H1 (cell line): ENCODE results near the gene CDR2. TPM values are rescaled to one million over a fixed set of nuclear protein-coding genes. Genes with fewer than 3 reads are reported as not detected.

Source experiments
- CTCF ChIA-PET: fragments of 300-600 bp; sonication (Branson Sonifier 250); formaldehyde crosslinking; loops from one replicate; lab custom pipeline; 2021; ENCODE audit not compliant: partially characterized antibody; lab: Charles Lee
- POLR2A ChIA-PET: fragments of 300-600 bp; sonication (Branson Sonifier 250); formaldehyde crosslinking; loops from one replicate; lab custom pipeline; 2021; ENCODE audit warnings: inconsistent platforms; ENCODE audit not compliant: partially characterized antibody; lab: Charles Lee
- DNase-seq, 2 experiments: peaks; one replicate each; pipeline versions ENCODE4 v3.0.0 to v3.0.0-alpha.2; 2010 to 2022; ENCODE audit warnings: low spot score in 2 of 2, low read depth in 1 of 2, mixed read lengths in 1 of 2
- FAIRE-seq: peaks from 2 replicates; lab custom pipeline; 2011; peaks lifted over from hg19 to GRCh38; lab: Jason Lieb, UNC
- H2AFZ ChIP-seq: 2 replicates; pipeline ENCODE4 v1.8.1; 2012; ENCODE audit warnings: low read length, inconsistent platforms
- H2AK5ac ChIP-seq: 2 replicates; pipeline ENCODE4 v1.6.1; 2013; ENCODE audit warnings: low read depth, low read length
- H2BK120ac ChIP-seq: replicated peaks from 2 replicates; pipeline ENCODE3; 2013; ENCODE audit warnings: low read depth, low read length, inconsistent platforms
- H2BK12ac ChIP-seq: 2 replicates; pipeline ENCODE4 v1.6.1; 2013; ENCODE audit warnings: low read depth, low read length
- H2BK15ac ChIP-seq: 2 replicates; pipeline ENCODE4 v1.6.1; 2013; ENCODE audit warnings: low read length
- H2BK20ac ChIP-seq: 2 replicates; pipeline ENCODE4 v1.6.1; 2013; ENCODE audit warnings: low read length
- H2BK5ac ChIP-seq: 2 replicates; pipeline ENCODE4 v1.6.1; 2013; ENCODE audit warnings: low read depth, low read length
- H3K14ac ChIP-seq: 2 replicates; pipeline ENCODE4 v1.6.1; 2013; ENCODE audit warnings: inconsistent platforms; ENCODE audit not compliant: insufficient read length
- H3K18ac ChIP-seq: 2 replicates; pipeline ENCODE4 v1.6.1; 2013; ENCODE audit warnings: low read length; ENCODE audit errors: extremely low read depth
- H3K23ac ChIP-seq: 2 replicates; pipeline ENCODE4 v1.6.1; 2013; ENCODE audit warnings: inconsistent platforms; ENCODE audit not compliant: insufficient read length
- H3K23me2 ChIP-seq: 2 replicates; pipeline ENCODE4 v1.6.1; 2013; ENCODE audit warnings: low read depth, low read length
- H3K27ac ChIP-seq: 2 replicates; pipeline ENCODE4 v1.6.1; 2011; ENCODE audit warnings: low read depth, low read length, inconsistent platforms
- H3K27me3 ChIP-seq, 4 experiments: replicated peaks in 1 of 4; 1 replicate in 1 of 4; 2 replicates in 3 of 4; pipeline versions ENCODE4 v1.6.1 to v1.8.1; 2011 to 2013; ENCODE audit warnings: low read length in 3 of 4, mild to moderate bottlenecking in 3 of 4, inconsistent platforms in 2 of 4, mixed read lengths in 2 of 4, moderate library complexity in 1 of 4; ENCODE audit not compliant: control insufficient read depth in 3 of 4, insufficient read depth in 3 of 4; ENCODE audit errors: extremely low read depth in 1 of 4
- H3K36me3 ChIP-seq, 4 experiments: 2 replicates each; pipeline versions ENCODE4 v1.6.1 to v1.8.1; 2011 to 2013; ENCODE audit warnings: mild to moderate bottlenecking in 4 of 4, low read length in 3 of 4, moderate library complexity in 2 of 4, control low read depth in 1 of 4, inconsistent platforms in 1 of 4; ENCODE audit not compliant: insufficient read depth in 4 of 4, control insufficient read depth in 2 of 4
- H3K4ac ChIP-seq: replicated peaks from 2 replicates; pipeline ENCODE3; 2013; ENCODE audit warnings: low read length, low read depth, mixed read lengths, inconsistent platforms; ENCODE audit not compliant: insufficient read length
- H3K4me1 ChIP-seq, 4 experiments: replicated peaks in 1 of 4; 1 replicate in 1 of 4; 2 replicates in 3 of 4; pipeline versions ENCODE4 v1.6.1 to v1.8.1; 2011 to 2013; ENCODE audit warnings: low read length in 3 of 4, inconsistent platforms in 2 of 4, mixed read lengths in 1 of 4; ENCODE audit not compliant: insufficient read depth in 4 of 4, control insufficient read depth in 3 of 4
- H3K4me2 ChIP-seq, 2 experiments: 2 replicates each; pipeline versions ENCODE4 v1.6.1 to v1.8.1; 2011 to 2013; ENCODE audit warnings: low read depth in 2 of 2, low read length in 2 of 2, control low read depth in 1 of 2, inconsistent platforms in 1 of 2, mild to moderate bottlenecking in 1 of 2; ENCODE audit not compliant: insufficient read depth in 1 of 2
- H3K4me3 ChIP-seq, 4 experiments: fragments of 200-600, 300-600 bp in 1 of 4; sonication (generic), shearing (Covaris generic), sonication (Bioruptor Twin) in 1 of 4; 2 replicates each; pipeline versions ENCODE4 v1.5.1 to v1.8.1; 2011 to 2016; ENCODE audit warnings: low read length in 4 of 4, low read depth in 3 of 4, control low read depth in 2 of 4, inconsistent platforms in 2 of 4, mild to moderate bottlenecking in 2 of 4, mixed read lengths in 1 of 4, moderate library complexity in 1 of 4; ENCODE audit not compliant: insufficient read depth in 2 of 4; ENCODE audit errors: extremely low read depth in 1 of 4
- H3K56ac ChIP-seq: replicated peaks from 2 replicates; pipeline ENCODE3; 2013; ENCODE audit warnings: low read depth, mild to moderate bottlenecking, mixed read lengths, low read length, inconsistent platforms; ENCODE audit not compliant: insufficient read length
- H3K79me1 ChIP-seq: 2 replicates; pipeline ENCODE4 v1.6.1; 2013; ENCODE audit warnings: low read depth, low read length, control low read depth
- H3K79me2 ChIP-seq, 2 experiments: 2 replicates each; pipeline versions ENCODE4 v1.6.1 to v1.8.1; 2012 to 2013; ENCODE audit warnings: low read length in 2 of 2, mild to moderate bottlenecking in 2 of 2, inconsistent platforms in 1 of 2; ENCODE audit not compliant: insufficient read depth in 2 of 2, control insufficient read depth in 1 of 2
- H3K9ac ChIP-seq, 4 experiments: replicated peaks in 1 of 4; 1 replicate in 1 of 4; 2 replicates in 3 of 4; pipeline versions ENCODE4 v1.6.1 to v1.8.1; 2011 to 2013; ENCODE audit warnings: low read depth in 3 of 4, low read length in 3 of 4, control low read depth in 2 of 4, mild to moderate bottlenecking in 2 of 4, moderate library complexity in 2 of 4, inconsistent platforms in 1 of 4; ENCODE audit errors: extremely low read depth in 1 of 4
- H3K9me3 ChIP-seq, 2 experiments: 2 replicates each; pipeline versions ENCODE4 v1.6.1 to v1.8.1; 2012 to 2013; ENCODE audit warnings: mild to moderate bottlenecking in 2 of 2, moderate library complexity in 2 of 2, control low read depth in 1 of 2, inconsistent platforms in 1 of 2, low read depth in 1 of 2, low read length in 1 of 2, mixed read lengths in 1 of 2; ENCODE audit not compliant: insufficient read depth in 2 of 2
- H4K20me1 ChIP-seq, 2 experiments: replicated peaks in 1 of 2; 2 replicates each; pipeline versions ENCODE3 to v1.8.1; 2011 to 2013; ENCODE audit warnings: inconsistent platforms in 2 of 2, low read length in 2 of 2, mild to moderate bottlenecking in 1 of 2; ENCODE audit not compliant: insufficient read depth in 2 of 2, control insufficient read depth in 1 of 2
- H4K5ac ChIP-seq: 2 replicates; pipeline ENCODE4 v1.6.1; 2013; ENCODE audit warnings: low read length, low read depth, mixed read lengths, inconsistent platforms; ENCODE audit not compliant: insufficient read length
- H4K8ac ChIP-seq: 2 replicates; pipeline ENCODE4 v1.8.0; 2013; ENCODE audit warnings: mild to moderate bottlenecking, moderate library complexity, low read length, inconsistent platforms; ENCODE audit not compliant: insufficient read depth; ENCODE audit errors: extremely low read depth
- H4K91ac ChIP-seq: replicated peaks from 2 replicates; pipeline ENCODE3; 2013; ENCODE audit warnings: low read length, mixed read lengths, inconsistent platforms; ENCODE audit not compliant: insufficient read length
- CBX5 ChIP-seq: fragments of 300-800, 300-1000 bp; sonication (generic); IDR thresholded peaks from 2 replicates; pipeline ENCODE4 v1.7.1; 2016; ENCODE audit warnings: antibody characterized with exemption, low read length, low read depth
- WGBS, 2 experiments: shearing (Covaris generic) in 1 of 2; methylation state at CpG; one replicate each; pipeline versions ENCODE4 v1.1.6 to v1.1.7; 2013 to 2015; ENCODE audit warnings: low lambda C conversion rate in 2 of 2, mixed read lengths in 2 of 2, inconsistent platforms in 1 of 2, low coverage in 1 of 2, missing lambda C conversion rate in 1 of 2; ENCODE audit not compliant: insufficient replicate concordance in 2 of 2, insufficient coverage in 1 of 2, insufficient read length in 1 of 2; ENCODE audit errors: extremely low coverage in 1 of 2, missing lambda C conversion rate in 1 of 2; 5-methylcytosine and 5-hydroxymethylcytosine counted together
- polyA plus RNA-seq, 7 experiments: library from polyadenylated mRNA; depleted of rRNA in 3 of 7; stranded (reverse) in 5 of 7; unstranded in 2 of 7; fragments of >200 nt in 5 of 7; fragments of 200-250 nt in 2 of 7; gene quantifications; 1 replicate in 5 of 7; 2 replicates in 1 of 7; 4 replicates in 1 of 7; pipeline versions ENCODE4 v1.2.1 to v1.2.3, GENCODE V29; 2011 to 2013; ENCODE audit warnings: missing spikeins in 2 of 7, mixed read lengths in 2 of 7
- total RNA-seq: library from RNA; stranded (reverse); fragmentation: NEBNext Ultra II Directional; extraction: Animal tissue kit (Norgen Biotek cat#: 25700); gene quantifications from 2 replicates; pipeline ENCODE4 v1.2.1, GENCODE V29; 2021

The CDR2 gene
- total and polyA plus RNA-seq, 2 of the 8 experiments (the other 6 are each of a cell fraction or from before 2014, with no cell fraction given) = 16.3 to 34.9 TPM

DNA sequence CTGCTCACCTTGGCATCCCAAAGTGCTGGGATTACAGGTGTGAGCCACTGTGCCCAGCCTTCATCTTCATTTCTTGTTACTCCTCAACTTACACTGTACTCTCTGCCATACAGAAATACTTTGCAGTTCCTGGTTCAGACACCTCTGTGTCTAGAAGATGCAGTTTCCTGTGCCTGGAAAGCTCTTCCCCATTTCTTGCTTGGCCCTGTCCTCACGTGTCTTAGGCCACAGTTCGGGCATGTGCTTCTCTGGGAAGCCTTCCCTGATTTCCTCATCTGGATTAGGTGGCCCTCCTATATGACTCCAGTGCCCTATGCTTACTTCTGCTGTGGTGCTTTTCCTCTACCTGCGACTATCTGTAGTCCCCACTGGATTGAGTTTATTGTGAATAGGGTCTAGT, 26.5 kb upstream of the CDR2 start:
- POLR2A ChIA-PET = interaction anchor here (0.6 kb wide), 1 partner anchor 133 kb away, joined by 3 read pairs; no protein-coding TSS in a partner anchor
- no peak overlapping the region for H3K4me3 ChIP-seq
- no peak overlapping the region for H2BK5ac ChIP-seq
- no peaks in the 10 kb centered on the region for H3K9me3 ChIP-seq
- H3K4me2 ChIP-seq = no peak overlapping the region
- no peak overlapping the region for H3K4ac ChIP-seq
- no peak overlapping the region for H3K56ac ChIP-seq
- H4K5ac ChIP-seq = no peak overlapping the region
- FAIRE-seq (no peak), DNase-seq (peak in 1 of 2 experiments; percentile 22)
- 82% methylated on average over 3 of the region's 3 CpGs; no CpG with 5 or more reads in 1 of the 2 experiments for WGBS, 2 experiments
- no peaks in the 10 kb centered on the region for H3K4me1 ChIP-seq
- H3K79me1 ChIP-seq = no peaks in the 10 kb centered on the region
- H3K9ac ChIP-seq = no peak overlapping the region
- no peaks in the 10 kb centered on the region for H3K23me2 ChIP-seq
- CTCF ChIA-PET = interaction anchor here (1.0 kb wide), 1 partner anchor 12 kb away, joined by 3 read pairs; no protein-coding TSS in a partner anchor
- H2AK5ac ChIP-seq = no peak overlapping the region
- H3K27ac ChIP-seq = no peak overlapping the region
- no peak for TF ChIP-seq CBX5
- H2BK15ac ChIP-seq = no peak overlapping the region
- no peak overlapping the region for H2AFZ ChIP-seq
- no peaks in the 10 kb centered on the region for H3K27me3 ChIP-seq
- no peak overlapping the region for H3K23ac ChIP-seq
- H4K91ac ChIP-seq = no peak overlapping the region
- no peak overlapping the region for H3K14ac ChIP-seq
- H3K36me3 ChIP-seq = no peaks in the 10 kb centered on the region
- H2BK20ac ChIP-seq = no peak overlapping the region
- no peak overlapping the region for H3K18ac ChIP-seq
- no peaks in the 10 kb centered on the region for H3K79me2 ChIP-seq
- no peaks in the 10 kb centered on the region for H4K20me1 ChIP-seq
- H2BK120ac ChIP-seq = no peak overlapping the region
- H4K8ac ChIP-seq = no peak overlapping the region
- H2BK12ac ChIP-seq = no peak overlapping the region
